CD4-positive, alpha-beta T cell treated with Interleukin-4 for 4 hours (primary cell): ENCODE results near the gene SETMAR.
A peak's percentile ranks its signal among the peaks of the same experiment; 100 is the strongest.
"Not testable (repeated sequence)": the region's sequence is repeated elsewhere in the genome, so short reads cannot be mapped to it uniquely, and the experiment has no call there.

Experiments used
- DNase-seq: peaks from one replicate; pipeline ENCODE4 v3.0.0-alpha.2; 2020

SETMAR gene

DNA sequence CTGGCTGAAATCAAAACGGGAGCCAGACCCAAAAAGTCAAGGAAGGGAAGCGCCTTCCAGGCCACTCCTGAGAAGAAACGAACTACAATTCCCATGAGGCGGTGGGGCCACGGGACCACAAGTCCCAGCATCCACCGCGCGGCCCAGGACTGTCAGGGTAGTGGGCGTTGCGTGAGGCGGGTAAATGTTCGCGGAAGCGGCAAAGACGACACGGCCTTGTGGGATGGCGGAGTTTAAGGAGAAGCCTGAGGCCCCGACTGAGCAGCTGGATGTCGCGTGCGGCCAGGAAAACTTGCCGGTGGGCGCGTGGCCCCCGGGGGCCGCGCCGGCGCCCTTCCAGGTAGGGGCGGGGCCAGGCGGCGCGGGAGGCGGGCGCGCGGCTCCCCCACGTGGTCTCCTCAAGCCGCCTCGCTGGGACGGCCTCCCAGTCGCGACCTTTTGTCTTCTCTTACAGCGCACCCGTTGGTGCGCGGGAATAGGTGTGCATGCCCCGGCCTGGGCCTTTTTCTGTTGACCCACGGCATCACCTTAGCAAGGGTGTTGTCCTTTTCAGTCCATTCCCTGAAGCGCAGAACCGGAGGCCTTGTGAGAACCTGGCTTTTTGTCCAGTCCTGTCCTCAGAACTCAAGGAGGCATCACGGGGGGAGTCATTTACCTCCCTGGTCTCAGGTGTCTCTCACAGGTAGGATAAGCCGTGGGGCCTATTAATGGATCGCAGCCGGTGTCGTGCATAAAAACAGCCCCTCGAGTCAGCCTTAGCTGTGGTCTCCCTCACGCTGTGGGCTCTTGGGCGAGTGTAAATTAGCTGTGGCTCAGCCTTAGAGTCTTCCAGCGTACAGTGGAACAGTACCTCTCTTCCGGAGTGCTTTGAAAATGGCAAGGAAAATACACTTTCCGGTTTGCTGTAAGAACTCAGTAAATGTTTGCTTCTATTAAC, at the start of gene SETMAR:
Gene SETMAR (plus strand): TSS at position 183 of the 937 bp plus-strand sequence. CDS start 2 bp downstream, at position 185.
- DNase-seq, result peak; percentile 80

DNA sequence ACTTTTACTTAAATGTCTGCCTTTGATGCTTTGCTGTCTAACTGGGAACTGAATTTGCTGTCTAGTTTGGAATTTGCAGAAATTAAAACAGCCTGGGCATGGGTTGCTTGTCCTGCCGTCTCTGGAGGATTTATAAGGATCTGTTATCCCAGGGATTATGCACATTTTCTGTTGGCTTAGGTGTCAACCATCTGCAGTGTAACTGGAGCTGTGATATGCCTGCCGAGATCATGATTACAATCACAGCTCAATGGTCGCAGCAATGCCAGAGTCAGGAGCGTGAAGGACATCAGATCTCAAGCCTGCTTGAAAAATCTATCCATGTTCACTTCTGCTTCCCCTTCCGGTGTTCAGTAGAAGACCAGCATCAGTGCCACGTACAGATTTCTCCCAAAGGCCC, 41.8 kb upstream of the SETMAR start:
- DNase-seq, result no peak

DNA sequence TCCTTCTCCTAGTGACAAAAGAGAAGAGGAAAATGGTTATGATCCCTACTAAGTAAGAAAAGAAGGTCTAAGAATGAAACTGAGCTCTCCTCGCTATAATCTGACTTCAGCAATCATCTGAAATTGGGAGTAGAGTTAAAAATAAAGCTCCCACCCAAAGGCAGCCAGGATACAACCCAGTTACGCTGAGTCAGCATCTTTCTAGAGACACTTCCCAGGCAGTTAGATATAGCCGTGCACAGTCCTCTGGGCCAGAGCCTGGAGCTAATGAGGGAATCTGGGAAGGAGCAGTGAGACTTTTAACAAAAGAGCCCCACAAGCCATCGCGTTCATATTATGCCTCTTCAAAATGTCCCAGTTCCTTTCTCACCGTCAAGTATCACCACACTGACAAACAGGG, 39.1 kb upstream of the SETMAR start:
- no peak for DNase-seq

DNA sequence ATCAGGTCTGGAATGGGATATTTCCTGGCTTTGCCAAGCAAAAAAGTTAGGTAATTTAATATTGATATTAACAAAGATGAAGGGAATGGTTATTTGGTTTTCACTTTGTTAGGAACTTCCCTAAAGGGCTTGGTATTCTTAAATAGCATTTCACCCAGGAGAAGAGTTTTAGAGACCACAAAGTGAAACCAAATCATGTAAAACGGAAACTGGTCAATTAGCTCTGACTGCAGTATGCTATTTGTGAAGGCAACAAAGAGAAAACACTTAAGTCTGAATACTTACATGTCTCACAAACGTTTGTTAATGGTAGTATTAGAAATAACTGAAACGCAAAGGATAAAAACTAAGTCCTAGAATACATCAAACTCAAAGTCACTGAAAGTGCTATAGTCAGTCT, 32.4 kb upstream of the SETMAR start:
- no peak for DNase-seq

DNA sequence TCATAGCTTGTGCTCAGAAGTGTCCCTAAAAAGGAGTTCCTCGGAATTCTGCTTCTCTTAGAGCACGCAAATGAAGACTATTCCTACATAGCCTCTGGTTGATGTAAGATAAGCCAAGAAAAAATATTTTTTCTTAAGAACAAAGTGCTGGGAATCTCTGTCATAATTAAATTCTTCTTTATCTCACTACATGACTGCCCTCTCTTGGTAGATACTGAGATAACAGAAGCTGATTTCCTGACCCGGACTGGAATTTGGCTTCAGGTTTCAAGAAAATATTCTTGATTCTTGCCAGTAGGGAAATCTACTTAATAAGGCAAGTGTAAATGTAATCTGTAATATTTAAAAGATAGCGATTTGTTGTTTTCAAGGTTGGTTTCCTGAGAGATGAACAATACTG, 31.3 kb upstream of the SETMAR start:
- no peak for DNase-seq

DNA sequence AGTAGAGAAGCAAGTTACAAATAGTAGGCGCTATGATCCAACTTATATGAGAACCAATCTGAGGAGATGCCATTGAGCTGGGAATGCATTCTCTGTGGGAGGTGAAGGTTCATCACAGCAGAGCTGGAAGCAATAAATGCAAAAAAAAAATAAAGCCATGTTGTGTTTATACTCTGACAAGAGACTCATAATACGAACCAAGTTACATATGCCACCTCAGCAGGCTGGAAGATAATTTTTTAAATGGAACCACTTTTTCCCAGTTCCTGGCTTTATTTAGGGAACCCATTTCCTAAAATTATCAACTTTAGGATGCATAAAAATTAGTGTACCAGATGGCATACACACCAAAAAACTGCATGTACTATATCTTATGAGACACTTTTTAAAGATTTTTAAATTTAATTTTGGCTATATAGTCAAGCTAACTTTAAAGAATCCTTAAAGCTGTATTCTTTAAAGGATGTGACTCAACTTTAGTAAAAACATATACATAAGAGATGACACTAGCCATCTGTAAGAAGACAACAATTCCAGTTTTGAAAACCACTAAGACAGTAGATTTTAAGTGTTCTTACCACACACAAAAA, 23.6 kb upstream of the SETMAR start:
- DNase-seq, result no peak

DNA sequence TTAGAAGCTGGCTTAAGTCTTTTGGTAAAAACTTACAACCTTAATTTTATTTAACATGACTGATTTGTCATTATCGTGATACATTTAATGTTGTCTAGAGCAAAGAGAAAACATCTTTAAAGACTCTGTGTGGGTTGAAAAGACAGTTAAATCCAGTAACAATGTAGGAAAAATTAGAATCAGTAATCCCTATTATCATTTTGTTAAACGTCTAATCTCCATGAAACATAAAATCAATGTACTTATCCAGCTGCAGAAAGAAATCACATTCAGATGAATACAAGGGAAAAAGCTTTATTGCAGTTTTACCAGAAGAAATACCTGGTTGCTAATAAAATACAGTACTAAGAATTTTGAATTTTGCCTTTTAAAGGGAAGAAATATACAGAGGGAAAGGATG, 21.2 kb upstream of the SETMAR start:
- no peak for DNase-seq

DNA sequence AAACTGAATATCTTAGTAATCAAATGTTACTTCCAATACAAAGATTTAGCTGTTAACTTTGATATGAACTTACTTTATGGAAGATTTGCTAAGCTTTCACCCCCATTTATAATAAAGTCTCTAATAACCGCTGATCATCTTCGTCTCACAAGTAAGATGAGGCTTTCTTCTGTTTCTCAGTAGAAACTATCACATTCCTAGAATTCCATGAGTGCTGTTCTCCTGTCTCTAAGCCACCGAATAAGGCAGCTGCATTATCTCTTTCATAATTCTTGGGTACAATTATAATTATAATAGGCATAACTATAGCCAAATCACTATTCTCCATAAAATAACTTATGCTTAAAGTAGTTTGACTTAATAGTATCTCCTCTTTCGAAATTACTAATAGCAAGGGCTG, 18.3 kb upstream of the SETMAR start:
- no peak for DNase-seq

DNA sequence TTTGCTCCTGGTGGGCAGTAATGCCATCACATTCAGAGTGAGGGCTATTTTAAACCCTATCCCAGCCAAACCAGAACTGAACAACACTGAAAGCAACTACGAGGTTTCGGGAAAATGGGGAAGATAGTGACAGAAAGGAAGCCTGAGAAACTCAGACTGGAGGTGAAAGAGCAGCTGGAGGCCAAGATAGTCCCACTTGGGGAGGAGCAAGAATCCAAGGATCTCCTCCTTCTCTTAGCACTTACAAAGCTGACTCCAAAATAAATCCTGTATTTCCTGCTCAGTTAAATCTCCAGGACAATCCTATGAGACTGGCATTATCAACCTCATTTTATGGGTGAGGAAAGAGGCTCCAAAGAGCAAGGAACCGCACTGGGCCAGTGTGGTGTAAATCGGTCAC, 14.1 kb upstream of the SETMAR start:
- DNase-seq, result no peak

DNA sequence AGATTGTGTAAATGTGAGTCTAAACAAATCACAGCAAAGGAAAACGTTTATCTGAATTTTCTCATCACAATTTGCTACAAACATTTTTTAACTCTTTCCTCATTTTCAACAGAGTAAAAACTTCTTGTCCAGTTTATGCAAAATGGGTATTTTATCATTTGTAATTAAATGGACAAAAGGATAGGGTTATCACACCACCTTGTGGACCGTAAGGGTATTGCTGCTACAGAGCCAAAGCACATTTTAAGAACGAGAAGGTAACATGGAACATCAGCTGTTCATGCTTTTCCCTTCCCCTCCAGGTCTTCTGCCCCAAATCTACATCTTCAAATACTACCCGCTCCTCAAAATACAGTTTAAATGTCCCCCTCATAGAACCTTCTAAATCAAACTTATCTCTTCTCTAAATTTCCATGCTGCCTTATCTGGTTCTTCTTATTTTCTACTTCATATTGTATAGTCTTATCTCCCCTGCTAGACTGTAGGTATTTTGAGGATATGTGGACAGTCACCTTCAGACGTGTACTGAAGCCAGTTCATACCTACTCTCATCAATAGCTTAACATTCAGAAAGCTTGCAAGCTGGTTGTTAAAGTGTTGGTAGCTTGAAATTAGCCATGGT, 12.8 kb upstream of the SETMAR start:
- peak; percentile 56 for DNase-seq

DNA sequence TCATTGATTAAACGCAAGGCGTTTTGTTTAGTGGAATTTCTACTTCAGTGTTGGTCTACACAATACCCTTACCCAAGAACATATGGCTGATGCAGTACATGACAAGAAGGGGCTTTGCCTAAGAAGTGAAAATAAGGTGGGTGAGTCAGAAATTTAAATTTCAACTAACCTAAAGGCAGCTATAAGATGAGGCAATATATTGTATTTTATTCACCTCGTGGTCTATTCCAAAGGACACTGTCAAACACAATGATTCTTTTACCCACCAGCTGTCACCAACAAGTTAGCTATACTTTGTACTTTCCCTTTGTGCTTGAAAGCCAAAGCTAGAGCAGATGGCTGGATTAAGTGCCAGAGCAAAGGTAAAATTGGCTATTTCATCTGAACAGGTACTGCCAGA, 10.9 kb upstream of the SETMAR start:
- no peak for DNase-seq

DNA sequence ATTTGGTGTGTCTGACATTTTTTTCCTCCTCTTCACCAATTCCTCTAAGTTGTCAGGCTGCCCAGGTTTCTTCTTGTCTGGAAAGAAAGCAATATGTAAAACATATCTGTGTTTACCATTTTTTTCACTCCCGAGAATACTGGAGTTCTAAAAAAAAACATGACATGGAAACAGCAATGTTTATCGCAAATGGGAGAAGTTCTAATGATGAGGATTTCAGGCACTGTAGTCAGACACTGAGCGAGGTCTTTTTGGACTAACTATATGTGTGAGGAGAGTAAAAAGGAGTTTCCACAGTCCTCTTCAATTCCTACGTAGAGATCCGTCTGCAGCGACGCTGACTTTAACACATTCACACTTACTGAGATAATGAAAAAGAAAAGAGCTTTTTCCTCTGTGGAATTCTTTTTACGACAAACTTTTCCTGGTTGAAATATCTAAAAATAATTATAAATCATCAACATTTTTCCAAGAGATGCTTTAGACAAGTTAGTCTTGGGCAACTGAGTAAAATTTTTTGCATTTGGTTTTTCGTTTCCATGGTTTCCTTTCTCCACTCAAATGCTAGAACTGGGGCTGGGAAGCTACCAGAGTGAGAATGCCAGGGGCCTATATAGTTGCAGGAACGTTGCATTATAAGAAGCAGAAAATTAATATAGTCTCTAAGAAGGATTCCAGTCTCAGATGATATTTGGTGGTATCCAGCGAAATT, 8.4 kb upstream of the SETMAR start:
- DNase-seq, result no peak

DNA sequence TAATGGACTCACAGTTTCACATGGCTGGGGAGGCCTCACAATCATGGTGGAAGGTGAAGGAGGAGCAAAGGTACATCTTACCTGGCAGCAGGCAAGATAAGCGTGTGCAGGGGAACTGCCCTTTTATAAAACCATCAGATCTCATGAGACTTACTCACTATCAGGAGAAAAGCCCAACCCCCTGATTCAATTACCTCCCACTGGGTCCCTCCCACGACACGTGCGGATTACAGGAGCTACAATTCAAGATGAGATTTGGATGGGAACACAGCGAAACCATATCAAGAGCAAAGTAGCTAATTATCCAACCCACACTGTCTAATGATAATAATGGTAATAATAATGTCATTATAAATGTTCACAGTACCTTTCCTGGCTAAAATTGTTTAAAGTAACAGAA, 6.7 kb upstream of the SETMAR start:
- not testable (repeated sequence) for DNase-seq

DNA sequence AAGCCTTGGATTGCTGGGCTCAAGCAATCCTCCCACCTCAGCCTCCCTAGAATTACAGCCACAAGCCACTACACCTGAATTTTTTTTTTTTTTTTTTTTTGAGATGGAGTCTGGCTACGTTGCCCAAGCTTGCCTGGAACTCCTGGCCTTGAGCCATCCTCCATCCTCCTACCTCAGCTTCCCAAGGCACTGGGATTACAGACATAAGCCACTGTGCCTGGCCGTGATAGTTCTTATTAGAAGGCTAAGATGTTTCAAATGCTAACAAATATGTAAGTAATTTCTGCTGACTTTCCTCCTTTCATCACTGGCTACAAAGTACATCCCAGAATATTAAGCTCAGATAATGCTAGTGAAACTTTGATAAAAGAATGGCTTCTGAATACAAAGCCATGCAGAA, 5.7 kb upstream of the SETMAR start:
- no peak for DNase-seq

DNA sequence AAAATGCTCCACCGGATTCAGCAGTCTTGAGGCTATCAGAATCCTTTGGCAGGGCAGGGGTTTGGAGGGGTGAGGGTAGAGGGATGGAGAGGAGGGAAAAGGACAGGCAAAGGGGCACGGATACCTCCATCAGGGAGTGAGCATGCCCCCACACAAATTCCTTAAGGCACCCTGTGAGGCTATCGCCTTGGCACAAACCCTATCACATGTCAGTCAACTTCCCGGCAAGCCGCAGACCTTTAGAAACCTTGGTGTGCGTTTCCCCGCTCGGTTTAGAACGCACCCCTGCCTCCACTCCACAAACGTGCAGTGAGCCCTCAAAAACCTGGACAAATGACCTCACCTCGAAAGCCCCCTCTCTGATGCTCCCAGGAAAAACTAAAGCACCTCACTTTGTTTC, 422 bp upstream of the SETMAR start:
- no peak for DNase-seq

DNA sequence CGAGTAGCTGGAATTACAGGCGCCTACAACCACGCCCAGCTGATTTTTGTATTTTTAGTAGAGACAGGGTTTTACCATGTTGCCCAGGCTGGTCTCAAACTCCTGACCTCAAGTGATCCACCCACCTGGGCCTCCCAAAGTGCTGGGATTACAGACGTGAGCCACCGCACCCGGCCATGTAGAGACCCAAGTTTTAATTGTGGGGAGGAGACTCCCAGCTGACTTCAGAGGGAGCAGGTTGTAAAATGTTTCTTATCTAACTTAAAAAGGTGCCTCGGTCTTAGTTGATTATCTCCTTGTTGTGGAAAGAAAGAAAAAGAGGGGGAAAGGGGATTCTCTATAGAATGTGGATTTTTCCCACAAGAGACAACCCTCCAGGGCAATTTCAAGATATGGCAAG, 2.0 kb downstream of the SETMAR start:
- not testable (repeated sequence) for DNase-seq

DNA sequence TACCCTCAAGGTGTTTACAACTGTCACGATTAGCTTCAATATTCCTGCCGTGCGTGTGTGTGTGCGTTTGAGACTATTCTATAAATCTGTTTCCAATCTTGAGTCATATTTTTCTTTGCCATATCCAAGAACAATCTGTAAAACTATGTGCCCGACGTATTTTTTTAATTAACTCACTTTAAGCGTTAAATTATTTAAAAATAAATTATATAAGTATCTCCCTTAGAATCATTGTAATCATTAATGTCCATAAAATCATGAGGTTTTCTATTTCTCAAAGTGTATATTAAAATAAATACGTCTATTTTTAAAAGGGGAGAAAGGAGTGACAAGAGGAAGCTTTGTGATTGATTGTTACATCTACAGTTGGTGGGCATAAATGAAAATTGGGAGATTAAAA, 2.9 kb downstream of the SETMAR start:
- DNase-seq, result no peak

DNA sequence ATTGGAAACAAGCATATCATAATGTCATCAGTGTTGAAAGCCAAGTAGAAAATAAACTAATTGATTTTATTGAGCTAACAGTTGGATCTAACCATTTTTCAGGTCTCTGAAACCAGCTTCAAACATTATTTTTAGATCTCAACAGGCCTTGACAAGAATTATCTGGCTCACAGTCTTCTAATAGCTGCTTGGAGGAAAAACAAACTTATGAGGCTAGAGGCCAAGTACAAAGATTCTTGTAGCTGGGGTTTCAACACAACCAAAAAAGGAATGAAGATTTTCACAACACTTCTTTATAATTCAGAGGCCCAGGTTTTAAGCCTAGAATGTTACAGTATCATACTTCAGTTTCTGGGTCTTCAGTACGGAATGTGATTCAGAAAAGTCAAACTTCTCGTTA, 3.7 kb downstream of the SETMAR start:
- no peak for DNase-seq

DNA sequence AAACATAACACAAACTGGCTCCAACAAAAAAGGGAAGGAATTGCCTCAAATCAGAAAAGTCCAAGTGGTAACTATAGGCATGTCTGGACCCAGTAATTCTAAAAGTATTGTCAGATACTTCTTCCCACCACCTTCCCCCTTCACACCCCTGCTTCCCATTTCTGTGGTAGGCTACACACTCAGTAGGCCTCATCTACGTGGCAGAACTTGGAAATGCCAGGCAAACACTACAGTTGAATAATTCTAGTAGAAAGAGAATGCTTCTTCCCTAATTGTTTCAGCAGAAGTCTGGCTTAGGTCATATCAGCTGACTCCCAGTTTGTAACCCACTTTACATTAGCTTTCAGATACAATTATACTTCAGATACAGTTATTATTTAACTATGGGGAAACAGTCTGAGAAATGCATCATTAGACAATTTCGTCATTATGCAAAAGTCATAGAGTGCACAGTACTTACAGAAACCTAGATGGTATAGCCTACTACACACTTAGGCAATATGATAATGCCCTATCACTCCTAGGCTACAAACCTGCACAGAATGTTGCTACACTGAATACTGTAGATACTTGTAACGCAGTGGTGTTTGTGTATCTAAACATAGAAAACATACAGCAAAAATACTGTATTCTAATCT, 6.4 kb downstream of the SETMAR start:
- no peak for DNase-seq

DNA sequence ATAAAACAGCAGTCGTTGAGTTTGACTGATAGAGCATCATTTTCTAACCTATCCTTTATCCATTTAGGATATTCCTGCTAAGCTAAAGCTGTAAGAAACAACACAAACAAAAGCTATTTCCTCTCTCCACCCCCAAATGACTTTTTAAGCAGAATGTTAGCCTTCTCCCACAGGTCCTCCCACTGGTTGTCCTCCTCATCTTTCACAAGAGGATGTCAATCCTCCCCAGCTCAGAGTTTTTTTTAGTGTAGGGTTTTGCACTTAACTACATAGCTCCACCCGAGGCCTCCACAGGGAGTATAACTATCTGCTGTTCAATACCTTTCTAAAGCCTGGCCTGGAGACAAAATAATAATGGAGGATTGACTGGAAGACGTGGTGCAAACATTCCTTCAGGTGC, 7.8 kb downstream of the SETMAR start:
- DNase-seq, result no peak

DNA sequence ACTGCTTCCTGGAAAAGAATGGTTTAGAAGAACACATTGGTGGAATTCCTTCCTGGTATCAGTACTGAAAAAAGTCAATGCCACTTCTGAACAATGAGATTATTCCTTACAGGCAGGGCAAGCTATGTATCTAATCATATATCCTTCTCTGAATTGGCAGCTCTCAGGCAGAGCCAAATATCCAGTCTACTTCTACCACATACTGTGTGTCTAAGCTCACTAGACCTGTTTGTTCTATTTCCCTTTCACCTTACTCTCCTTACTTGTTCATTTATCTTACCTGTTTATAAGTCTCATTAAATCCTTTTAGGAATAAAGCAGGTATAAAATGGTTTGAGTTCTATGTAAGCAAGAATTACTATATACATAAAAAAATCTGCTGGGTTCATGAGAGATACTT, 8.3 kb downstream of the SETMAR start:
- DNase-seq, result no peak

DNA sequence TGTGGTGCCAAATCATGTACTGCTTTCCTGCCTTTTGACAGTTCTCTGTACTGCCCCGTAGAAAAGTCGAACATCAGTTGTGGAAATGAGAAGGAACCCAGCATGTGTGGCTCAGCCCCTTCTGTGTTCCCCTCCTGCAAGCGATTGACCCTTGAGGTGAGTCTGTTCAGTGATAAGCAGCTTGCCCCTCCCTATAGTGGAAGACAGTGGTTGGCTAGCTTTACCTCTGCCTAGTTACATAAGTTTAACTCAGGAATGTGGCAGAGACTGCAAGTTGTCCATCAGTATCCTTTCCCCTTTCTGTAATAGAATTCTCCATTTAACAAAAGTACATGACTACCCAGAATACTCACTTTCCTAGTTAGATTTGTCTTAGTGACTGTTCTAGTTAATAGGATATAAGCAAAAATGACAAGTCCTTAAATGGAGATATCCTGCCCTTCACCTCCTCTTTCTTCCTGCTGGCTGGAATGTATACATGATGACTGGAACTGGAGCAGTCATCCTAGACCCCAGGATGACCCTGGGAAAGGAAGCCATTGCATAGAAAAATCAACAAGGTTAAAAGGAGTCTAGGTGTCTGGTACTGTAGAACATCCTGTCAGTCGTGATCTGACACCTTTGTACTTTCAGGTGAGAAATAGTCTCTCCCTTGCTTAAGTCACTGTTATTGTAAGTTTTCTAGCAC, 10.6 kb downstream of the SETMAR start:
- DNase-seq, result no peak
